HG02938 (cell line): Measurements from ENCODE around the gene HOXC13.

Experiments
- ATAC-seq: cut with Tn5 transposase; IDR thresholded peaks from one replicate; pipeline ENCODE4 v1.9.1; 2021; ENCODE audit warnings: mild to moderate bottlenecking, moderate library complexity; ENCODE audit not compliant: unreplicated experiment

HOXC13 gene

DNA sequence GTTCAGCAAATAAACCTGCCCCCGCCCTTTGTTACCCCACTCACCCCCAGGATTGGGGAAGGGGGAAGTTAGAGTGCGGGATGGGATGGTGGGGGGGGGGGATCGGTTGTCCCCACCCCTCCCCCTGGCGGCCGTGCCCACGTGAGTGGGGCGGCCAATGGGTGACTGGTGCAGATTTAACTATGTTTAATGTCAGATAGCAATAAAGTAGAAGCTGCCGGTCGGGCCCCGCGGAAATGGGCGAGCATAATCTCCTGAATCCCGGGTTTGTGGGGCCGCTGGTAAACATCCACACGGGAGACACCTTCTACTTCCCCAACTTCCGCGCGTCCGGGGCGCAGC lies 16.0 kb downstream of the HOXC13 start, which contains the start of gene HOXC12:
Gene HOXC12, plus strand, starts transcription at position 210 of the 342 bp plus-strand sequence. Its CDS starts 27 bp downstream, at position 237.
- ATAC-seq = no peak

DNA sequence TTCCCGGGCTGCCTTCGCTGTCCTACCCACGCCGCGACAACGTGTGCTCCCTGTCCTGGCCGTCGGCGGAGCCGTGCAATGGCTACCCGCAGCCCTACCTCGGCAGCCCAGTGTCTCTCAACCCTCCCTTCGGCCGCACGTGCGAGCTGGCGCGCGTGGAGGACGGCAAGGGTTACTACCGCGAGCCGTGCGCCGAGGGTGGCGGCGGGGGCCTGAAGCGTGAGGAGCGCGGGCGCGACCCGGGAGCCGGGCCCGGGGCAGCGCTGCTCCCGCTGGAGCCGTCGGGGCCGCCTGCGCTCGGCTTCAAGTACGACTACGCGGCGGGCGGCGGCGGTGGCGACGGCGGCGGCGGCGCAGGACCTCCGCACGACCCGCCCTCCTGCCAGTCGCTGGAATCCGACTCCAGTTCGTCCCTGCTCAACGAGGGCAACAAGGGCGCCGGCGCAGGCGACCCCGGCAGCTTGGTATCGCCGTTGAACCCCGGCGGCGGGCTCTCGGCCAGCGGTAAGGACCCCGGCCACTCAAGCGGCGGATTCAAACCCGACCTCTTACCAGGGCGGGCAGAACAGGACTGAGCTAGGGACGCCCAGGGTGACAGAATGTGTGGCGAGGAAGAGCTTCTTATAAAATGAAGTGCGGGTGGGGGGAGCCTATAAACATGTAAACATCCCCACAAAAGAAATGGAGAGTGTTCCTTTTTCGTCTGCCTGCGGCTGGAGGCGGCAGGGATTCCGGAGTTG lies 16.6 kb downstream of the HOXC13 start:
- ATAC-seq = no peak

DNA sequence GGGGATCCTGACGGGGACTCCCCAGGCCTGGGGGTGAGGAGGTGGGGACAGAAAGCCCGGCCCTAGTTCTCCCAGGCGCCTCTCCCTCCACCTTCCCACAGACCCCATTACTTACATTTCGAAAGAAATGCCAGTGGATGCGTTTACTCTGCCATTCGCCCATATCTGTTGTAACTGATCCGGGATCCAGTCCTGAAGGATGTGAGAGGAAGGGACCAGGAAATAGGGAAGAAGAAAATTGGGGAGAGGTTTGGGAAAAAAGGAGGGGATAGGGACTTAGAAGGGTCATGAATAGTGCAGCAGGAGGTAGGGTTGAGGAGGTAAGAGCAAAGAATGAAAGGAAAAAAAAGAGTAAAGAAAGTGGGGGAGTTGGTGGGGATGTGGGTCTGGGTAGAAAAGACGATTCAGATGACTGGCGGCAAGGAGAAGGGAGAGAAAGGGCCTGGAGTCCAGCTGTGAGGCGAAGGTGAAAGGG lies 17.2 kb downstream of the HOXC13 start:
- no peak for ATAC-seq

DNA sequence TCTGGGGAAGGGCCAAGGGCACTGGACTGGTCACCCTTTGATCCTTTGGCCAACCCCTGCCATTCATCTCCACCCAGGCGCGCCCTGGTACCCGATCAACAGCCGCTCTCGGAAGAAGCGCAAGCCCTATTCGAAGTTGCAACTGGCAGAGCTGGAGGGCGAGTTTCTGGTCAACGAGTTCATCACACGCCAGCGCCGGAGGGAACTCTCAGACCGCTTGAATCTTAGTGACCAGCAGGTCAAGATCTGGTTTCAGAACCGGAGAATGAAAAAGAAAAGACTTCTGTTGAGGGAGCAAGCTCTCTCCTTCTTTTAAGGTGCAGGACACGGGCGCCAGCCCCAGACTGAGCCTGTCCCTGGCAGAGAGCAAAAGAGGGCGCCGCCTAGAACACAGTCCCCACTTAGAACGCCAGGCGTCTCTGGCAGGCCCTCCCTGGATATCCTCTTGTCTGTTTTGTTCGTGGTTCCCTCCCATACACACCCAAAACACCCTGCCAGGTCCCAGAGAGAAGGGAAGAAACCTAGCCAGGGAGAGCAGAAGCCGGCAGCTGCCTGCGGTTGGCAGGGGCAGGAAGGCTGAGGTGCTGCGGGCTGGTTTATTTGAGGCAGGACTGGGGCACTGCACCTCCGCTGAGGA lies 17.7 kb downstream of the HOXC13 start:
- no peak for ATAC-seq

DNA sequence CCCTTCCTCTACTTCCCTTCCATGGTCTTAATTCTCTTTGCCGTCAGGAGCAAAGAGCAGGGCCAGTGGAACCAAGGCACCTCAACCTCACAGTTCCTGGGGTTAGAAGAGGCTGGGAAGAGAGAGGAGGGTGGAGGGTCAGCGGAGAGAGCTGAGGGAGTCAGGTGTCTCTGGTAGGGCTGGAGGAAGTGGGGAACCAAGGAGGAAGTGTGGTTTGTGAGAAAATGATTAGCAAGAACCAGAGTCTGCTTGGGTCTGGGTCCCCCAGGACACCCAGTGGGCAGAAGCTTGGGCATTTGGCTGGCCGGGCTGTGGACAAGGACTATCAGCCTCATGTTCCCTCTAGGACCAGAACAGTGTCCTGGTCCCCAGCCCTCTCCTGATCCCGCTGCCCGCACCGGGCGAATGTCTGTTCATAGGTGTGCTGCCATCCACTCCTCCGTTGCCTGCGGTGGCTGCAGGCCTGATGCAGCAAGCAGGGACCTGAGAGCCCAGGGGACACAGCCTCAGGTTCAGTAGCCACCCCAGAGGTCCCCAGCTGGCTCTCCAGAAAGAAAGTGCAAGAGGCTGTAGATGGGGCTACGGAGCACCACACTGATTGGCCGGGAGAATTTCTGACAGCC lies 18.4 kb downstream of the HOXC13 start:
- no peak for ATAC-seq

DNA sequence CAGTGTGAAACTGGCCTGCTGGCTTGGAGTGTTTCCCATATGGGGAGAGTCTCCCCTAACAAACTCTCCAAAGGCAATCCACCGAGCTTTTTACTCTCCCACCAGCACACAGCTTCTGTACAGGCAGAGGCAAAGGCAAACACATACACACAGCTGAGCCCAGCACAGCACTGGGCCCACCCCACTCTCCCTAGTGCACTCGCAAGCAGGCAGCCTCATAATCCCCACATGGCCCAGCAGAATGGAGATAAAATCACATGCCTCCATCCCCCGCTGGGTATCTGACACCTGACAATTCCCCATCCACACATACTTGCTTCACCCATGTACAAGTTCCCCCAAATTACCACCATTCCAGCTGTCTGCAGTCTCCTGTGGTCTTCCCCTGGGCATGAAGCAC lies 19.5 kb downstream of the HOXC13 start:
- ATAC-seq = no peak

DNA sequence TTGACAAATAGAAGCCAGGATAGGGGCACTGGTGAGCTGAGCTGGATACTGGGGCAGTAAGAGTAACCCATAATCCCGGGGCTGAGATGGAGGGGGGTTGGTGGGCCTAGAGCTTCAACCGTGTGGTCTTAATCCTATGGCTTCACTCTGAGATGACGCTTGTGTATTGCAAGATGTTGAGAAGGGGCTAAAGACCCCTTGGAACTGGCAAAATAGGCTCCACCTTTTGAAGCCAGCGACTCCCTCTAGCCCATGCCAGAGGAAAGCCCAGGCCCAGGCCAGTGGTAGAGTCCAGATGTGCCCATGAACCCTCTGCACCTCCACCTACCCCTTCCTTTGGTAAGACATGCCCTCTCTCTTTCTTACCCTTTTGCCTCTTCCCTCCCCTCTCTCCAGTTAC lies 20.7 kb downstream of the HOXC13 start:
- no peak for ATAC-seq

DNA sequence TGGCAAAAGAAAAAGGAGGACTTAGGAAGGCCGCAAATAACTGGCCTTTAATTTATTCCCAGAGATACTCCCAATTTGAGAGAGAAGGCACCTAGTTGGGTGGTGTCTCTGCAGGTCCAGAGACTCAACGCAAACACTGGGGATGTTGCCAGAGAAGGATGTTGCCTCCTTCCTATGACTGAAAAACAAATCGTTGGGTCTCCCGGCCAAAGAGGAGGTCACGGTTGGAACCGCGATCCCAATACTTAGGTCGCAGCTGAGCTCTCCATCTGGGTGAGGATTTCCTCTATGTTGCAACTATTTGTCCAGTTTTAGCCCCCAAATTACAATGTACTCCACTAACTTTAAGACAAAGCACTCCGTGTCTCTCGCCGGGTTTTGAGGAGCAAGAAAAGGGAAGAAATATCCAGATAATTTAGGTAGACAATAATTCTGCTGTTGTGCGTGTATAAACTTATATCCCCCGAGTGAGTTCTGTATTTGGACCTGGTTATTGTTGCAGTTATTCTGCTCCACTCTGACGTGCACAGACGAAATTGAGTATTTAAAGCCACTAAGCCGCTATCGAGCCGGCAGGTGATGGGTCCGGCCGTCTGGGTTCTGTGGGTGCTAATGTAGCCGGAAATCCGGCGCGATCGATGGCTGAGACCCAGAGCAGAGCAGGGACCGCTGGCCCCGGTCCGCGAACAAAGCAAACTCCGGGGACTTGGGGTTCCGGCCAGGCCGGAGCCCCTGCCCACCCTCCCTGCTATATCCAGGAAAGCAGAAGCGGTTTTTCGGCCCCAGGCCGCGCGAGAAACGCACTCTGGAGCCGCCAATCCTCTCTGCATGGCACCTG lies 21.8 kb downstream of the HOXC13 start:
- ATAC-seq = no peak

DNA sequence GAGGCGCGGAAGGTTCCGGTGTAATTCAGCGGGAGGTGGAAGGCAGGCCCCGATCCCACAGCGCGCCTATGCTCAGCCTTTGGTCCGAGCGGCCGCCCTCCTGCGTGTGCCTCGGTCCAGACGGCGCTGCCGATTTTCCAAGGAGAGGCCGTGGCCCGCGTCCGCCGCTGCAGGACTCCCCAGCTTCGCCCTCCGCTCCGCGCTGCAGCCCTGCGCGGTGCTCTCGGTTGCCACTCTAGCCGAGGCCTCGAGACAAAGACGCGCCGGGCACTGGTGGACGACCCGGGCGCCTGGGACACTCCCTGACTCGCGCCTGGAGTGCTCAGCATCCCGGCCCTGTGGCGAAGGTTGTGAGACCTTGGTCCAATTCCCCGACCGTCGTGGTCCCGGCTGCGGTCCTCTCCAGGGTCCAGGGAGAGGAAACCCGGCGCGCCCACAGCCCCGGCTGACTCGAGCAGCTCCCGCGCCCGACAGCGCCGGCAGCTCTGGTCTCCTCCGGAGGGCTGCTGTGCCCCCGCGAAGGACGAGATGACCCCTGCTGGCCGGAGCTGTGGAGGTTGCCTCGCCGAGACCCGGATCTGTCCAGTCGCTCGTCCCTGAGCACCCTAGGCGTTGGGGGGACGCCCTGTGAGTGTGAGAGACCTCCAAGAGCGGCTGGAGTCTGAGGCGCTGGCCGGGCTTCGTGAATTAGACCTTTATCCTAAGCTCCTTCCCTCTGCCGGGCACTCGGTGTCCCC lies 22.6 kb downstream of the HOXC13 start:
- no peak for ATAC-seq

DNA sequence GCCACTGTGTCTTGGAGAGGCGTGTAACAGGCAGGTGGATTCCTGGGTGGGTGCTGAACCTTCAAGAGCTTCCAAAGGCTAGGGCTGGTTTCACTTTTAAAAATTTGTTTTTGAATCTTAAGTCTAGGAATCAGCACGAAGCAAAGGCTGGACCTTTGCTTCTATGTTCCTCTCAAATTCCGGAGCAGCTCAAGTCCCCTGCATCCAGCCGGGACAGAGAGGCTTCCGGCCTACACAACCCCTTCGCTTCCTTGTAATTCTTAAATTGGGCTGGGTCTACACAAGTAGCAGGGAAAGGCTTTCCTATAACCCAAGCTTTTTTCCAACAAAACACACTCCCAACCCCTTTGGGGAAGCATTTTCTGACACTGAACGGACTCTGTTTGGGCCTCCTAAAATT lies 24.4 kb downstream of the HOXC13 start:
- ATAC-seq = no peak

DNA sequence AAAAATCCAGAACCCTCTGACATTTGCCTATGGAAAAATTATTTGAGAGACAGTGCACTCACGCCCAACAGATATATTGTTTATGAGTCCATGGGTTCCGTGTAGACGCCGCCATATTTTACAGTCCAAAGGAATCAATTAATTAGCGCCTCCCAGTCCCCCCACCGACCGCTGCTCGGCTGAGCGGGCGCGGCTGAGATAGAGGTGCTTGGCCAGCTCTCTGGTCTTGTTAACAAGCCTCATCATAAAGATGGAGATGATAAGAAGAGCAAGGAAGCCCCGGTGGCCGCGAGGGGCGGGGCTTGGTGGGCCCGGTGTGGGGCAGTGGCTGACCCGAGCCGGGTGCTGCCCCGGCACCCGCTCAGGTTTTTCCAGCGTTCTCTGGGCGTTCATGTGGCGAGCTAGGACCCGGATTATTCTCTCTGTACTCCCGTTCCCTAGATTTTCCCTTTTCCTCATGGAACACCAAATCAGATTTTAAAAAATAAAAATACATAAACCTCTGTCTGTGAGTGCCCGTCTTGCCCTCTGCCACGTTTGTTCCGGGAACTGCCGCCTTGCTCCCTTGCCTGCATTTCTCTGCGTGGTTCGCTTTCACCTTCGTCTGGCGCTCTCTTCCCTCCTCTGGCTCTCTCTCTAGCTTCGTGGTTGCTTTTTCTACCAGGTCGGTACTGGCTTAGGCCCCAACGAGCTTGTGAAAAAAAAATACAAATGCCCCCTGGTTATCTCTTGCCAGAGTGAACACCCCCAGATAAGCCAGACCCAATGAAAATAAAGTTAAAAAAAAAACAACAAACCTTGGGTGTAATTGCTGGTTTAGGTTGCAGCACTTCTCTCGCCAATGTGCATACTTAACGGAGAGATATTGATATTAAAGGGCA lies 25.0 kb downstream of the HOXC13 start:
- no peak for ATAC-seq

DNA sequence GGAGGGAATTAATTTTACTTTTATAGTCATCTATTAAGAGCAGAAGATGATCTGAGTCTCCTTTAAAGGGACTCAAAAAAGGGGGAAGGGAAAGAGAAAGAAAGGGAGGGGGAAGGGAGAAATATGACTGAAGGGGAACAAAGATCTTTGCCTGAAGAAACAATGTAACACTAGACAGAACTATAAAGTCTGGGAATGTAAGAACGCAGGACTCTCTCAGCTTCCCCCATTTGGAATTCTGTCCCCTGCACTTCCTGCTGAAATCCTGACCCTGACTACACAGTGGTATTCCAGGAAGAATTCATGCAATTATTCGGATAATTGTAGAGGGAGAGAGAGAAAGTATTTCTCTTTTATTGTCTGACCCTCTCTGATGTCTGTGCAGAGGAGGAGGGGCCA lies 25.7 kb downstream of the HOXC13 start:
- no peak for ATAC-seq

DNA sequence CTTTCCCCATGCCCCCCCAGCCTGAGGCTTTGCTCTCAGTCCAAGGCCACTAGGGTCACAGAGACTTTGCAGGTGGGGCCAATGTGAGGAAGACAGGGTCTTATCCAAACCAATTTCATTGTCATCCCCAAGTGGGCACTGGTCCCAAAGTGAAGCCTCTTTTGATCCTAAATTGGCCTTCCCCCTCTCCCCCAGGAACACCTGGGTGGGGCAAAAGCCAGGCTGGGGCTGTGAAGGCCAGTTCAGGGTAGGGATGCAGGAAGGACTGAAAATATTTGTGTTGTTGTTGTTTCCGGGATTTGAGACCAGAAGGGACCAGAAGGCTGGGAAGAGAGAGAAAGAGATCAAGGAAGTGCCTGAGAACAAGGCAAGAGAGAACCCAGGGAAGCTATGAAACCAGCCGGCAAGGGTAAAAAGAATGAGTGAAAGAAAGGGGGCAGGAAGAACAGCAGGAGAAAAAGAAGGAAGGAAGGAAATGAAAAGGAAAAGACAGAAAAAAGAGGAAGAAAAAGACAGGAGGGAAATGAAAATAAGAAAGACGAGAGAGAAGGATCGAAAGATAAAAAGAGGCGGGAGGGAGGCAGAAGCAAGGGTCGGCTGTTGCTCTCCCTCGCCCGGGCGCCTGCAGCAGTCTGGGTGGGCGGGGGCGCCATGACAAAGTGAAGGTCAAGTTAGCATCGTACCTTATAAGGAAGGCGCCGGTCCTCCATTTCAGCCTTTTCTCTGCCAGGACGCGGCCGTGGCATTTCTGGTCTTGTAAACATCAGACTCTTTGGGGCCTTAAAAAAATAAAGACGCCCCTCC lies 26.9 kb downstream of the HOXC13 start:
- ATAC-seq = no peak

DNA sequence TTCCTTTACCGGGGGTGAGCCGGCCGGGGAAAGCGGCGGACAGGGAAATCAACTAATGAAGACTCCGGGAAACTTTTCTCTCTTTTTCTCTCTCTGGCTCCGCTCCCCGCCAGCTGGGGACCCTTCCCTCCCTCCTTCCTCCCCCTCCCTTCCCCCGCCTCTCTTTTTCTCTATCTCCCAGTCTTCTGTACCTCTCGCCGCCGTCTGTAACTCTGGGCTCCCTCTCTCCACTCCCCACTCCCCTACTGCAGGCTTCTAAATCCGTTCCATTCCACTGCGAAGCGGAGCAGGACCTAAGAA lies 27.4 kb downstream of the HOXC13 start:
- no peak for ATAC-seq

DNA sequence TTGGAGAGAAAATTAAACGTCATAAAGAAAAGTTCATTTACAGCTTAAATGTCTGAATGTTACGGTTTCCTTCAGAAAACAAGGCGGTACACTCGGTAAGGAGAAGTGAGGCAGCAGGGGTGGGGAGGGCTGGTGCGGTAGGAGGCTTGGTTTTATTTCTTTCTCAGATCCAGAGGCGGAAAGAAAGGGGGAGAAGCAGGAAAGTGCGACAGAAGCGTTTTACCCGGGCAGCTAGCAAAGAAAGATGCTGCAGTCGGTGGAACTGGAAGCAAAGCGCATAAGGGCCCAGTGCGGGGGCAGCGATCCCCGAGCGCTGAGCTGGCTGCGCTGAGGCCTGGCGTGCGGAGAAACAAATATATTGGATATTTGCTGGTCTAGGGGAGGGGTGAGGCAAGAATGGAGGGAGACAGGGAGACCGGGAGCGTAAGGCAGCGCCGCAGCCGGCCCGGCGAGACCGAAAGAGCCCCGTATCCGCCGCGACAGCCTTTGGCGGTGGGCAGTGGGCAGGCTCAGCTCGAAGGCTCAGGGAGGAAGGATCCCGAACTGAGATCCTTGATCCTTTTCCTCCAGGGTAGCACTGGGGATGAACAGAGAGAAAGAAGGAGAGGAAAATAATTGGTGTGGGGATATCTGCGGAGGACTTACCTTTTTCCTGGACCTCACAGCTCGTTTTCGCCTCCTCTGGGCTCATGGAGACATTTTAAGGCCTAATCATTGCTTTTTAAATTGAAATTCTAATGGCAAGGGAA lies 27.9 kb downstream of the HOXC13 start:
- ATAC-seq = no peak

DNA sequence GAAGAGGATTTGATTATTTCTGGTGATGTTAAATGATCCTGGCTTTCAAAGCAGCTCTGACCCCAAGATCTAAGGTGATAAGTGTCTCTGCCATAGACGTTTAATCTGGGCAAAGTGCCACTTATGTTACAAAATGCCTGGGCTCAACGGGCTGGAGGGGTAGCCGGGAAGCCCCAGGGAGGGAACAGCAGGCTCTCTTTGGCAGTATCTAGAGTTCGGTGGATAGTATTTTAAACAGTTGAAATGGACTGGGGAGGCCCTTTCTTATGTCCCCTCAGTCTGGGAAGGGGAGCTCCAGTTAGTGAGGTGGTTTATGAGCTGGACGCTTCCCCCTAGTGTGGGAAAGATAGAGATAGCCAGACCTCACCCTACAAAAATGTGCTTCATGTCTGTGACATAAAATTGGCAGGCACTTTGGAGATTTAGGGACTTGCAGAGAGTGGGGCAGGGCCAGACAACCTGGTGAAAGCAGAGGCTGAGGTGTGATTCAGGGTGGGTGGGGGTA lies 28.8 kb downstream of the HOXC13 start:
- no peak for ATAC-seq

DNA sequence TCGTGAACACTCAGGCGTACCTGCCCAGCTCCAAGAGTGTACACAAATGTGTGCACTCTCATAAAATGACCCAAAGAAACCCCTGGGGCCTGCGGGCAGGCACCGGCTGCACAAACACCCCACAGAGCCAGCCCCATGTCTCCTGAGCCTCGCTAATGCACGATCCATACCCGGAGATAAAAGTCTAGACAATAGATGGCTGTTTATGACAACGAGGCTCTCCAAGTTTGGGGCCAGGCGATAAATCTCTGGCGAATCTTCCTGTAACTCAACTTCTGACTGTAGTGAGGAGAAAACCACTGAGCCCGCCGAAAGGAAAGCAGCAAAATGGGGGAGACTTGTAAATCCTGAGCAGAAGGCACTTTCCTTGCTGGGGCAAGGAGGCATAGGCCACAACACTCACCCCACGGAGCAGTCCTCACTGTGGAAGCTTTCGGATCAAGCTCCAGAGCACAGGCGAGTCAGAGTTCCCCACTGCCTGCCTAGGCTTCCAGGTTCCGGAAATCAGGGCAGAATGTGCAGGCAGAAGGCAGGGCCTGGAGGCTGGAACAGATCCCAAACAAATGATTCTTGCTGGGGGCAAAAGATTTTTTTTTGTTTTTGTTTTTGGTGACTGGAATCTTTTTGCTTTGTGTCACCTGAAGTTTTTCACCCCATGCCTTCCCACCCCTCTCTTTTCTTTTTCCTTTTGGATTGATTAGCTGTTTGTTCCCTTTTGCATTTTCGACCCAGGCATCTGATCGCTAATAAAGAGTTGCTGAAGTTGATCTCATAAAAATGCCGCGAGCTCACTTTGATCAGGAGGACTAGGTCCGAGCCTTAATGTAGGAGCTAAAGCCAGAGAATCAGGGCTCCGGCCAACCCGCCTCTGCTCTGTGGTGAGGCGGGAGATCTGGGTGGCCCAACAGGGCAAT lies 29.8 kb downstream of the HOXC13 start:
- ATAC-seq = no peak
